Mammary epithelial cell (primary cell): Measurements from ENCODE around the gene NXPH1.

ENCODE experiments used
- CTCF ChIP-seq, 2 donors: IDR thresholded peaks in 1 of 2; conservative IDR thresholded peaks in 1 of 2; 2 replicates each; pipeline ENCODE4 v1.5.1; 2011 to 2012; ENCODE audit warnings: inconsistent platforms in 2 of 2, low read length in 2 of 2, mild to moderate bottlenecking in 2 of 2, control low read depth in 1 of 2, low read depth in 1 of 2; ENCODE audit not compliant: insufficient read depth in 1 of 2; ENCODE audit errors: extremely low read depth in 1 of 2
- EZH2 ChIP-seq: IDR thresholded peaks from 2 replicates; pipeline ENCODE4 v1.6.1; 2012; ENCODE audit warnings: low read length, inconsistent platforms, borderline replicate concordance

GRCh38 chr7:8434290-8435002 lies 1.0 kb downstream of the NXPH1 start:
- no peak for TF ChIP-seq CTCF (conservative IDR thresholded peaks at IDR 0.05 in 1 of 2, IDR thresholded peaks at IDR 0.05 in 1 of 2; ENCODE audit: extremely low read depth in 1 of 2, insufficient read depth in 1 of 2, low read depth in 1 of 2, low read length in 2 of 2)
- peak; percentile 43 for TF ChIP-seq EZH2
